H9 (cell line): ENCODE data around the gene TYK2. TPM values are rescaled to one million over a fixed set of nuclear protein-coding genes. Genes with fewer than 3 reads are reported as not detected.

Experiments used
- DNase-seq: peaks from one replicate; pipeline ENCODE4 v3.0.0-alpha.2; 2017
- H2AFZ ChIP-seq: one replicate; pipeline ENCODE4 v1.6.1; 2013; ENCODE audit warnings: mild to moderate bottlenecking, low read length, control low read depth, moderate library complexity
- H2AK5ac ChIP-seq: 2 replicates; pipeline ENCODE4 v1.6.1; 2013; ENCODE audit warnings: low read length, control low read depth, mixed read lengths; ENCODE audit not compliant: insufficient read length
- H2BK120ac ChIP-seq: one replicate; pipeline ENCODE4 v1.6.1; 2013; ENCODE audit warnings: low read depth, mild to moderate bottlenecking, low read length, control low read depth, inconsistent platforms; ENCODE audit not compliant: poor library complexity, severe bottlenecking
- H2BK12ac ChIP-seq: 2 replicates; pipeline ENCODE4 v1.6.1; 2013; ENCODE audit warnings: low read length, control low read depth, mixed read lengths, low read depth; ENCODE audit not compliant: insufficient read length
- H2BK15ac ChIP-seq: 2 replicates; pipeline ENCODE4 v1.6.1; 2013; ENCODE audit warnings: low read depth, low read length, control low read depth
- H2BK20ac ChIP-seq: one replicate; pipeline ENCODE4 v1.6.1; 2013; ENCODE audit warnings: low read depth, mild to moderate bottlenecking, low read length, control low read depth, inconsistent platforms; ENCODE audit not compliant: poor library complexity, severe bottlenecking
- H2BK5ac ChIP-seq: 2 replicates; pipeline ENCODE4 v1.6.1; 2013; ENCODE audit warnings: low read length, control low read depth, mixed read lengths; ENCODE audit not compliant: insufficient read length
- H3K14ac ChIP-seq: 2 replicates; pipeline ENCODE4 v1.6.1; 2013; ENCODE audit warnings: low read length, control low read depth; ENCODE audit not compliant: insufficient read depth
- H3K18ac ChIP-seq: 2 replicates; pipeline ENCODE4 v1.6.1; 2013; ENCODE audit warnings: low read depth, mild to moderate bottlenecking, mixed read lengths, low read length, control low read depth; ENCODE audit not compliant: insufficient read length
- H3K23ac ChIP-seq: 2 replicates; pipeline ENCODE4 v1.6.1; 2013; ENCODE audit warnings: low read length, control low read depth, mixed read lengths, low read depth; ENCODE audit not compliant: insufficient read length
- H3K23me2 ChIP-seq: 2 replicates; pipeline ENCODE4 v1.6.1; 2013; ENCODE audit warnings: low read depth, mild to moderate bottlenecking, mixed read lengths, low read length, control low read depth; ENCODE audit not compliant: insufficient read length, poor library complexity, severe bottlenecking
- H3K27ac ChIP-seq: 2 replicates; pipeline ENCODE4 v1.5.1; 2013; ENCODE audit warnings: low read length, control low read depth, mixed read lengths, low read depth; ENCODE audit not compliant: insufficient read length
- H3K27me3 ChIP-seq: 2 replicates; pipeline ENCODE4 v1.6.1; 2013; ENCODE audit warnings: low read length, control low read depth, inconsistent platforms; ENCODE audit not compliant: insufficient read depth
- H3K4ac ChIP-seq: 2 replicates; pipeline ENCODE4 v1.6.1; 2013; ENCODE audit warnings: low read depth, mild to moderate bottlenecking, control low read depth, inconsistent platforms, low read length, moderate library complexity
- H3K4me1 ChIP-seq: 2 replicates; pipeline ENCODE4 v1.6.1; 2013; ENCODE audit warnings: low read length, control low read depth, inconsistent platforms; ENCODE audit not compliant: insufficient read depth
- H3K4me2 ChIP-seq: 2 replicates; pipeline ENCODE4 v1.6.1; 2013; ENCODE audit warnings: low read length, control low read depth, mixed read lengths; ENCODE audit not compliant: insufficient read length, insufficient read depth
- H3K56ac ChIP-seq: 2 replicates; pipeline ENCODE4 v1.6.1; 2013; ENCODE audit warnings: low read depth, mild to moderate bottlenecking, mixed read lengths, low read length, control low read depth; ENCODE audit not compliant: insufficient read length
- H3K79me1 ChIP-seq: 2 replicates; pipeline ENCODE4 v1.6.1; 2013; ENCODE audit warnings: low read depth, mild to moderate bottlenecking, moderate library complexity, low read length, control low read depth, inconsistent platforms; ENCODE audit not compliant: insufficient read depth, poor library complexity, severe bottlenecking
- H3K79me2 ChIP-seq: 2 replicates; pipeline ENCODE4 v1.6.1; 2013; ENCODE audit warnings: low read length, control low read depth, inconsistent platforms; ENCODE audit not compliant: insufficient read depth
- H3K9ac ChIP-seq: 2 replicates; pipeline ENCODE4 v1.6.1; 2013; ENCODE audit warnings: low read length, control low read depth, mixed read lengths; ENCODE audit not compliant: insufficient read length; ENCODE audit errors: extremely low read depth
- H3K9me3 ChIP-seq: one replicate; pipeline ENCODE4 v1.6.1; 2013; ENCODE audit warnings: low read depth, low read length, inconsistent platforms; ENCODE audit not compliant: control insufficient read depth
- H3T11ph ChIP-seq: one replicate; pipeline ENCODE4 v1.6.1; 2013; ENCODE audit warnings: mild to moderate bottlenecking, low read length, control low read depth, inconsistent platforms
- H4K20me1 ChIP-seq: one replicate; pipeline ENCODE4 v1.6.1; 2013; ENCODE audit not compliant: control insufficient read depth, insufficient read length, insufficient read depth
- H4K5ac ChIP-seq: 2 replicates; pipeline ENCODE4 v1.6.1; 2013; ENCODE audit warnings: low read depth, mild to moderate bottlenecking, mixed read lengths, low read length, control low read depth; ENCODE audit not compliant: insufficient read length
- H4K8ac ChIP-seq: replicated peaks from 2 replicates; pipeline ENCODE4 v1.6.1; 2013; ENCODE audit warnings: low read length, control low read depth, mixed read lengths, low read depth; ENCODE audit not compliant: insufficient read length
- H4K91ac ChIP-seq: 2 replicates; pipeline ENCODE4 v1.6.1; 2013; ENCODE audit warnings: low read depth, mild to moderate bottlenecking, moderate library complexity, mixed read lengths, low read length, control low read depth; ENCODE audit not compliant: insufficient read length
- H3K27ac Mint-ChIP-seq, 3 experiments: 2 replicates in 2 of 3; 3 replicates in 1 of 3; pipeline ENCODE4 v1.8.0; 2020 to 2021; ENCODE audit warnings: mixed read lengths in 3 of 3, mild to moderate bottlenecking in 1 of 3, moderate library complexity in 1 of 3
- H3K27me3 Mint-ChIP-seq: 2 replicates; pipeline ENCODE4 v1.8.0; 2021; ENCODE audit warnings: low read depth, mild to moderate bottlenecking, moderate library complexity, mixed read lengths
- H3K36me3 Mint-ChIP-seq, 3 experiments: 2 replicates in 2 of 3; 3 replicates in 1 of 3; pipeline ENCODE4 v1.8.0; 2020 to 2021; ENCODE audit warnings: low read depth in 3 of 3, mixed read lengths in 3 of 3; ENCODE audit not compliant: insufficient read depth in 1 of 3
- H3K4me1 Mint-ChIP-seq, 2 experiments: 2 replicates each; pipeline ENCODE4 v1.8.0; 2020; ENCODE audit warnings: mixed read lengths in 2 of 2
- H3K4me3 Mint-ChIP-seq, 2 experiments: 2 replicates in 1 of 2; 3 replicates in 1 of 2; pipeline ENCODE4 v1.8.0; 2020 to 2021; ENCODE audit warnings: mild to moderate bottlenecking in 2 of 2, mixed read lengths in 2 of 2, moderate library complexity in 1 of 2
- H3K9me3 Mint-ChIP-seq, 2 experiments: 2 replicates in 1 of 2; 3 replicates in 1 of 2; pipeline ENCODE4 v1.8.0; 2020; ENCODE audit warnings: mild to moderate bottlenecking in 2 of 2, mixed read lengths in 2 of 2, moderate library complexity in 1 of 2
- CTCF ChIP-seq: fragments of 200-600 bp; sonication (generic); conservative IDR thresholded peaks from 3 replicates; pipeline ENCODE4 v1.8.0; 2021; ENCODE audit warnings: antibody characterized with exemption, mild to moderate bottlenecking
- WGBS: extraction: QIAGEN DNeasy Blood & Tissue Kit; methylation state at CpG from one replicate; pipeline ENCODE4 v1.1.7; 2013; ENCODE audit warnings: missing lambda C conversion rate, low lambda C conversion rate, mixed read lengths; ENCODE audit not compliant: insufficient read length; ENCODE audit errors: extremely low coverage; 5-methylcytosine and 5-hydroxymethylcytosine counted together
- total RNA-seq: library from RNA; stranded (reverse); gene quantifications from 2 replicates; pipeline ENCODE4 v1.2.1, GENCODE V29; 2021

Gene TYK2
- total RNA-seq, 1 experiment from 2014 or later: 61.4 TPM

- WGBS: no CpG with 5 or more reads among the region's 6 CpGs
- peaks cover 96% of the 10 kb centered on the region for H3K27me3 Mint-ChIP-seq
Measured at GRCh38 chr19:10427169-10427568, 46.8 kb upstream of the TYK2 start.

More at GRCh38 chr19:10427169-10427568, 46.8 kb upstream of the TYK2 start:
- peaks cover 0 to 4% (median 0%) of the 10 kb centered on the region in 3 experiments; a peak in 2 of 7 replicates for H3K36me3 Mint-ChIP-seq
- Histone ChIP-seq H4K5ac (no peak overlapping the region), H2AK5ac (no peak overlapping the region), H3K18ac (no peak overlapping the region), H3K9ac (no peak overlapping the region), H3K23ac (no peak overlapping the region), H3K79me1 (no peaks in the 10 kb centered on the region), H2BK20ac (no peak overlapping the region), H2BK15ac (no peak overlapping the region), H3K79me2 (no peaks in the 10 kb centered on the region), H2BK12ac (no peak overlapping the region), H3T11ph (no peak overlapping the region), H3K27ac (no peak overlapping the region), H4K8ac (no peak overlapping the region), H4K91ac (no peak overlapping the region), H2BK120ac (no peak overlapping the region), H3K9me3 (no peaks in the 10 kb centered on the region), H3K56ac (no peak overlapping the region), H2AFZ (no peak overlapping the region), H3K23me2 (no peaks in the 10 kb centered on the region), H3K4me1 (no peaks in the 10 kb centered on the region), H3K27me3 (peaks cover 57% of the 10 kb centered on the region), H3K4me2 (no peak overlapping the region), H3K14ac (no peak overlapping the region), H3K4ac (no peak overlapping the region), H4K20me1 (peaks cover 2% of the 10 kb centered on the region), H2BK5ac (no peak overlapping the region)
- no peak overlapping the region; a peak in 1 of 5 replicates for H3K4me3 Mint-ChIP-seq
- TF ChIP-seq CTCF: no peak
- H3K9me3 Mint-ChIP-seq: peaks cover 4 to 9% of the 10 kb centered on the region in 2 experiments; a peak in 3 of 5 replicates
- peaks cover 7 to 15% of the 10 kb centered on the region in 2 experiments for H3K4me1 Mint-ChIP-seq
- H3K27ac Mint-ChIP-seq: no peak overlapping the region
- no peak for DNase-seq
